ENCODE results near the gene RGS10. TPM values are rescaled to one million over a fixed set of nuclear protein-coding genes. Genes with fewer than 3 reads are reported as not detected.

Gene RGS10
- total RNA-seq, 1 donor from 2014 or later, result 39.7 TPM

DNA sequence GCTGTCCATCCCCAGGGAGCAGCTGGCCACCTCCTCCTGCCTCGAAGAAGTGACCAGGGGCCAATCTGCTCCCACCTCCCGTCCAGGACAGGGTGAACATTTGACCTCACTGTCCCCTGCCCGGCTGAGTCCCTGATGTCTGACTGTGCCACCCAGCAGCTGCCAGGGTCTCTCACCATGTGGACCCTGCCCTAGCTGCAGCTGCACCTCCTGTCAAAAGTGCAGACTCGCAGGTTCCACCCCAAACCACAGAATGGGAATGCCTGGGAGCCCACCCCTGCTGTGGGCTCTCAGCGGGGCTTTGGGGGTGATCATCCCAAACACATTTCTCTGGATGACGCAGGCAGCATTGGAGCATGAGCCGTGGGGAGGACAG lies 86.1 kb downstream of the RGS10 start:
- Histone ChIP-seq H3K9me3 (ENCODE audit: control insufficient read depth in 3 of 3, low read length in 3 of 3) (no peaks in the 10 kb centered on the region), H3K27ac (ENCODE audit: low read depth, low read length) (no peak overlapping the region), H3K4me1 (ENCODE audit: control insufficient read depth in 3 of 3, insufficient read depth in 3 of 3, low read length in 3 of 3) (no peaks in the 10 kb centered on the region), H3K4me3 (ENCODE audit: low read length in 3 of 3) (no peak overlapping the region), H3K9ac (ENCODE audit: low read depth in 1 of 3, low read length in 3 of 3) (no peak overlapping the region), H3K36me3 (ENCODE audit: control insufficient read depth in 3 of 3, insufficient read depth in 3 of 3, low read length in 3 of 3) (peaks cover 0 to 9% (median 1%) of the 10 kb centered on the region in 3 donors), H3K27me3 (ENCODE audit: control insufficient read depth in 3 of 3, insufficient read depth in 3 of 3, low read length in 3 of 3) (no peaks in the 10 kb centered on the region)

DNA sequence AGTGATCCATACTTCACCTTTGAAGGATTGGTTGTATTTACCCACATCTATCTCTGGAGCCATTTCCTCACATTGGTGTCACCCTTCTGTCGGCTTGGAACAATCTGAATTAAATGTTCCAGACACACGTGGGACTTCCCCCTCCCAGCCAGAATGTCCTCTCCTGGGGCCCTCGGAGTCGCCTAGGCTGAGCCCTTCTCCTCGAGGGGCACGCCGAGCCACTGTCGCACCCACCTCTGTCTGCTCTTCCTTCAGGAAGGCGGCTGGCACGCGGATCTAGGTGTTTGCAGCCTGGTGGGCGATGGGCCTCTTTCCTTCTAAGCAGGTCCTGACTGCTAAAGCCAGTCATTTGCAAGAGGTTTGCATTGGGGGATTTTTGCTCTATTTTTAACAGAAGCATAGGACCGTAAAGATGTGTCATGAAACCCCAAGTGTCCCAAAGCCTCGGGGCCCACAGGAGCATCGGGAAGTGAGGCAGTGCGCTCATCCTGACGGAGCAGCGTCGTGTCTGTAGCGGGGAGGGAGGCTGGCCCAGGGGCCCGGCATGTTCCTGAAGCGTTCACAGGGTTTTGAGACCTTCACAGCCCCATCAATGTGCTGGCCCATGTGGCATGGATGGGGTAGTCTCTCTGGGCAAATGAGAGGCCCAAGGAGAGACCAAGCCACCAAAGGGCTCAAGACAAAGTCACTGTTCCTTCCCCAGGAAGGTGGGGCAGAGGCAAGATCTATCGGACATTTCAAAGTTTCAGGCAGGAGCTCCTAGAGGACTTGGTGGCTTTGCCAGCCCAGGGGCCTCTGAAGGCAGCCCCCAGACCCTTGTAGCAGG lies 86.7 kb downstream of the RGS10 start:
- Histone ChIP-seq H3K27ac (ENCODE audit: low read depth, low read length) (no peak overlapping the region), H3K9me3 (ENCODE audit: control insufficient read depth in 3 of 3, low read length in 3 of 3) (no peaks in the 10 kb centered on the region), H3K4me3 (ENCODE audit: low read length in 3 of 3) (no peak overlapping the region), H3K9ac (ENCODE audit: low read depth in 1 of 3, low read length in 3 of 3) (no peak overlapping the region), H3K27me3 (ENCODE audit: control insufficient read depth in 3 of 3, insufficient read depth in 3 of 3, low read length in 3 of 3) (no peaks in the 10 kb centered on the region), H3K36me3 (ENCODE audit: control insufficient read depth in 3 of 3, insufficient read depth in 3 of 3, low read length in 3 of 3) (peaks cover 0 to 9% (median 3%) of the 10 kb centered on the region in 3 donors), H3K4me1 (ENCODE audit: control insufficient read depth in 3 of 3, insufficient read depth in 3 of 3, low read length in 3 of 3) (no peaks in the 10 kb centered on the region)

DNA sequence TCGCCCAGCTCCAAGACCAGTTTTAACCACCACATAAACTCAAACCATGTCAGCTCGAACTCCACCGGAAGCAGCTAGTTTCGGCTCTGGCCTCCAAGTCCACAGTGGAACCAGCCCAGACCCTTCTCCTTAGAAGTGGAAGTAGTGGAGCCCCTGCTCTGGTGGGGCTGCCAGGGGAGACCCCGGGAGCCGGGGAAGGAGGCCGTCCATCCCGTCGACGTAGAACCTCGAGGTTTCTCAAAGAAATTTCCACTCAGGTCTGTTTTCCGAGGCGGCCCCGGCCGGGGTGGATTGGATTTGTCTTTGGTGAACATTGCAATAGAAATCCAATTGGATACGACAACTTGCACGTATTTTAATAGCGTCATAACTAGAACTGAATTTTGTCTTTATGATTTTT lies 87.5 kb downstream of the RGS10 start:
- Histone ChIP-seq H3K9ac (ENCODE audit: low read depth in 1 of 3, low read length in 3 of 3) (no peak overlapping the region), H3K27ac (ENCODE audit: low read depth, low read length) (no peak overlapping the region), H3K4me1 (ENCODE audit: control insufficient read depth in 3 of 3, insufficient read depth in 3 of 3, low read length in 3 of 3) (peaks cover 2 to 7% (median 4%) of the 10 kb centered on the region in 3 donors), H3K4me3 (ENCODE audit: low read length in 3 of 3) (no peak overlapping the region), H3K9me3 (ENCODE audit: control insufficient read depth in 3 of 3, low read length in 3 of 3) (no peaks in the 10 kb centered on the region), H3K27me3 (ENCODE audit: control insufficient read depth in 3 of 3, insufficient read depth in 3 of 3, low read length in 3 of 3) (no peaks in the 10 kb centered on the region), H3K36me3 (ENCODE audit: control insufficient read depth in 3 of 3, insufficient read depth in 3 of 3, low read length in 3 of 3) (peaks cover 0 to 9% (median 3%) of the 10 kb centered on the region in 3 donors)

DNA sequence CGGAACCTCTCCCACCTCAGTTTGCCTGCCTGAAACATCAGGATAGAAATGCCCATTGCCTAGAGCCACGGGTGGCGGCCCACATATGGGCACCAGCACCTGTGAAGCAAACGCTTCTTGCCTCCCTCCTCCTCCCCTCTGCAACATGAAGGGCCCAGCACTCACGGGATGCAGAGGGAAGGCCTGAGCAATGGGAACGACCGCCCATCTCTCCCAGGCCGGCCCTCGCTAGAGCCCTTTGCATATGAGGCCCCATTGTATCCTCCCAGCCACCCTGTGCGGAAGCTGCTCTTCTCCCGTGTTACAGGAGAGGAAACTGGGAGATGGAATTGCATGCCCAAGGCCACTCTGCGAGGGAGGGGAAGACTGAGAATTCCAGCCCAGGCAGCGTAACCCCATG lies 88.2 kb downstream of the RGS10 start:
- H3K4me1 ChIP-seq (ENCODE audit: control insufficient read depth in 3 of 3, insufficient read depth in 3 of 3, low read length in 3 of 3), result peaks cover 5 to 9% (median 8%) of the 10 kb centered on the region in 3 donors
- H3K27me3 ChIP-seq (ENCODE audit: control insufficient read depth in 3 of 3, insufficient read depth in 3 of 3, low read length in 3 of 3), result no peaks in the 10 kb centered on the region
- H3K4me3 ChIP-seq (ENCODE audit: low read length in 3 of 3), result no peak overlapping the region
- no peaks in the 10 kb centered on the region for H3K9me3 ChIP-seq (ENCODE audit: control insufficient read depth in 3 of 3, low read length in 3 of 3)
- H3K27ac ChIP-seq (ENCODE audit: low read depth, low read length), result no peak overlapping the region
- H3K9ac ChIP-seq (ENCODE audit: low read depth in 1 of 3, low read length in 3 of 3), result no peak overlapping the region
- peaks cover 0 to 9% (median 3%) of the 10 kb centered on the region in 3 donors for H3K36me3 ChIP-seq (ENCODE audit: control insufficient read depth in 3 of 3, insufficient read depth in 3 of 3, low read length in 3 of 3)

DNA sequence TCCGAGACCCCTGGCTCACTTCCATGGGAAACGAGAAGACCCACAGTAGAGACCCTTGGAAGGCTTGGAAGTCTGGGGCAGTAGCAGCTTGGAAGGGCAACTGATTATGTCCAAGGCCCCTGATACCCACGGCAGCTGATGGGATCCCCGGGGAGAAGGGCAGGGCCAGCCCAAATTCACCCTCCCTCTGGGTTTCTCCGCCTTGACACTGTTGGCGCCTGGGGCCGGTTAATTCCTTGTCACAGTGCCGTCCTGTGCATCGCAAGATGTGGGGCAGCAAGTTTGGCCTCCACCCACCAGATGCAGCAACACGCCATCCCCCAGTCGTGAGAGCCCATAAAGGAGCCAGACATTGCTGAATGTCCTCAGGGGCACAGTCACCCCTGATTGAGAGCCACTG lies 89.2 kb downstream of the RGS10 start:
- H3K9me3 ChIP-seq (ENCODE audit: control insufficient read depth in 3 of 3, low read length in 3 of 3), result no peaks in the 10 kb centered on the region
- H3K36me3 ChIP-seq (ENCODE audit: control insufficient read depth in 3 of 3, insufficient read depth in 3 of 3, low read length in 3 of 3), result peaks cover 0 to 13% (median 12%) of the 10 kb centered on the region in 3 donors
- H3K27me3 ChIP-seq (ENCODE audit: control insufficient read depth in 3 of 3, insufficient read depth in 3 of 3, low read length in 3 of 3), result no peaks in the 10 kb centered on the region
- no peak overlapping the region for H3K4me3 ChIP-seq (ENCODE audit: low read length in 3 of 3)
- no peak overlapping the region for H3K9ac ChIP-seq (ENCODE audit: low read depth in 1 of 3, low read length in 3 of 3)
- peaks cover 8 to 15% (median 12%) of the 10 kb centered on the region in 3 donors for H3K4me1 ChIP-seq (ENCODE audit: control insufficient read depth in 3 of 3, insufficient read depth in 3 of 3, low read length in 3 of 3)
- H3K27ac ChIP-seq (ENCODE audit: low read depth, low read length), result no peak overlapping the region

DNA sequence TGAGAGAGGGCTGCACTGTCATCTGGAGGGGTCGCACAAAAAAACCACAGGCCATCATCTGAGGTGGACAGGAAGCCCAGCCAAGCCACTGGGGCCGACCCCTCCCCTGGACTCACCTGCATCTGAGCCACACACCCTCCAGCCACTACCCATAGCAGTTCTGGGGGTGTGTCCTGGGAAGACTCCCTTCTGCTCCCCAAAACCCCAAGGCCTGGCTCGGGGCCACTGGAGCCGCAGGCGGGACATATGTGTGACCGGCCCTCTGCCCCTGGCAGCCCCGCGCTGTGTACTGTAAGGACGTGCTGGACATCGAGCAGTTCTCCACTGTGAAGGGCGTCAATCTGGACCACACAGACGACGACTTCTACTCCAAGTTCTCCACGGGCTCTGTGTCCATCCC lies 90.1 kb downstream of the RGS10 start:
- Histone ChIP-seq H3K27ac (ENCODE audit: low read depth, low read length) (no peak overlapping the region), H3K36me3 (ENCODE audit: control insufficient read depth in 3 of 3, insufficient read depth in 3 of 3, low read length in 3 of 3) (peaks cover 0 to 17% (median 16%) of the 10 kb centered on the region in 3 donors), H3K4me3 (ENCODE audit: low read length in 3 of 3) (no peak overlapping the region), H3K4me1 (ENCODE audit: control insufficient read depth in 3 of 3, insufficient read depth in 3 of 3, low read length in 3 of 3) (peaks cover 8 to 17% (median 12%) of the 10 kb centered on the region in 3 donors), H3K9ac (ENCODE audit: low read depth in 1 of 3, low read length in 3 of 3) (no peak overlapping the region), H3K27me3 (ENCODE audit: control insufficient read depth in 3 of 3, insufficient read depth in 3 of 3, low read length in 3 of 3) (peaks cover 0 to 3% (median 0%) of the 10 kb centered on the region in 3 donors), H3K9me3 (ENCODE audit: control insufficient read depth in 3 of 3, low read length in 3 of 3) (no peaks in the 10 kb centered on the region)

DNA sequence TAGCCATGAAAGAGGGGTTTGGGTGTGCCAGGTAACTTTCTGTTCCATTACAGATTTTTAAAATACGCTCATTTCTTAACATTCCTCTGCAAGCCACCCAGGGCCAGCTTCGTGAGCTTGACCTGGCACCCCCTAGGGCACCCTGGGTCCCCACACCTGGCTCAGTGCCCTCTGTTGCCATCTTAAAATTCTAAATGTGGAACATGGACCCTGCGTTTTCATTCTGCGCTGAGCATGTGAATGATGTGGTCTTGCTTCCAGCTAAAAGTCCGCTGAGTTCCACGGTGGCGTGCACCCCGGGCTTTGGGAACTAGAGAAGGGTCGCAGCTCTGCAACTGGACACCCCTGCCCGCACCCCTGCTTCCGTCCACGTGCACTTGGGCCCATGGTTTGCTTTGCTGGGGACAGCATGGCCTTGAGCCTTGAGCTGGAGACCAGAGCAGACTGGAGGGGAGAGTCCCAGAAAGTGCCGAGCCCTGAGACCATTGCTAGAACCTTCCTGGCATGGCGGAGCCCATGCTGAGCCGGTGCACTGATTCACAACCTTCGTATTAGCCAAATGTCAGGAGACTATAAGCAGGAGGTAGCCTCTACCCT lies 91.1 kb downstream of the RGS10 start:
- Histone ChIP-seq H3K27me3 (ENCODE audit: control insufficient read depth in 3 of 3, insufficient read depth in 3 of 3, low read length in 3 of 3) (peaks cover 0 to 10% (median 0%) of the 10 kb centered on the region in 3 donors), H3K36me3 (ENCODE audit: control insufficient read depth in 3 of 3, insufficient read depth in 3 of 3, low read length in 3 of 3) (peaks cover 0 to 17% (median 16%) of the 10 kb centered on the region in 3 donors), H3K4me3 (ENCODE audit: low read length in 3 of 3) (no peak overlapping the region), H3K9ac (ENCODE audit: low read depth in 1 of 3, low read length in 3 of 3) (no peak overlapping the region), H3K27ac (ENCODE audit: low read depth, low read length) (no peak overlapping the region), H3K9me3 (ENCODE audit: control insufficient read depth in 3 of 3, low read length in 3 of 3) (no peaks in the 10 kb centered on the region), H3K4me1 (ENCODE audit: control insufficient read depth in 3 of 3, insufficient read depth in 3 of 3, low read length in 3 of 3) (peaks cover 8 to 17% (median 12%) of the 10 kb centered on the region in 3 donors)

DNA sequence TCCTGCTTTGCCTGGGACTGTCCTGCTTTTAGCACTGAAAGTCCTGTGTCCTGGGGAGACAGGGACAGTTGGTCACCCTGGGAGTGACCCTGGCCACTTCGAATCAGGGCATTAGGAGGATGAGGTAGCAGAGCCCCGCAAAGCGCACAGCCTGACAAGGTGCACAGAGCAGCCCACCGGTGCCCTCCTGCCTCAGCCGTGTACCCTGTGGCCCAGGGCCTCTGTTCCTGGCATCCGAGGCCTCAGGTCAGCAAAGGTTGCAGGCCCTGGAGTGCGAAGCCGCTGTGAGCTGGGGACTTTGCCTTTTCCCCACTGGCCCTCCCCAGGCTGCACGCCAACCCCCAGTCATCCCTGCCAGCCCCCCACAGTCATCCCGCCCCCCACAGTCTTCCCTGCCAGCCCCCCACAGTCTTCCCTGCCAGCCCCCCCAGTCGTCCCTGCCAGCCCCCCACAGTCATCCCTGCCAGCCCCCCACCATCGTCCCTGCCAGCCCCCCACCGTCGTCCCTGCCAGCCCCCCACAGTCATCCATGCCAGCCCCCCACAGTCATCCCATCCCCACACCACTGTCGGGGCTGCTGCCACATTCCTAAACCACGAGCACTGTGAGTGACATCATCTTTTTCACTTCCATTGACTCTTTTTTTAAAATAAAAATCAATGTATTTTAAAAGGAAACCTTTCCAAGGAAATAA lies 91.8 kb downstream of the RGS10 start:
- Histone ChIP-seq H3K27ac (ENCODE audit: low read depth, low read length) (peak overlapping the region; percentile 40), H3K4me1 (ENCODE audit: control insufficient read depth in 3 of 3, insufficient read depth in 3 of 3, low read length in 3 of 3) (peaks cover 8 to 17% (median 12%) of the 10 kb centered on the region in 3 donors), H3K36me3 (ENCODE audit: control insufficient read depth in 3 of 3, insufficient read depth in 3 of 3, low read length in 3 of 3) (peaks cover 0 to 17% (median 16%) of the 10 kb centered on the region in 3 donors), H3K9me3 (ENCODE audit: control insufficient read depth in 3 of 3, low read length in 3 of 3) (no peaks in the 10 kb centered on the region), H3K27me3 (ENCODE audit: control insufficient read depth in 3 of 3, insufficient read depth in 3 of 3, low read length in 3 of 3) (peaks cover 0 to 10% (median 0%) of the 10 kb centered on the region in 3 donors), H3K9ac (ENCODE audit: low read depth in 1 of 3, low read length in 3 of 3) (no peak overlapping the region), H3K4me3 (ENCODE audit: low read length in 3 of 3) (no peak overlapping the region)

Measured in skeletal muscle tissue (tissue), 4 donors.